Stimulated activated naive CD8-positive, alpha-beta T cell treated with anti-CD3 and anti-CD28 coated beads, Interleukin-15, amount 100 ng/mL, for 72 hours (primary cell): ENCODE data around the gene CAMTA1.
A peak's percentile ranks its signal among the peaks of the same experiment; 100 is the strongest.

ENCODE experiments used
- ATAC-seq: fragments of 150-1000 bp; cut with Tn5 transposase; 2 replicates; pipeline ENCODE4 v1.10.0; 2021; ENCODE audit warnings: mild to moderate bottlenecking, moderate library complexity
- DNase-seq, 2 donors: peaks; one replicate each; pipeline ENCODE4 v3.0.0; 2021 to 2022
- H3K27ac Mint-ChIP-seq, 2 donors: one replicate each; pipeline ENCODE4 v1.8.0; 2022; ENCODE audit warnings: mild to moderate bottlenecking in 2 of 2, mixed read lengths in 2 of 2, moderate library complexity in 2 of 2
- H3K27me3 Mint-ChIP-seq: one replicate; pipeline ENCODE4 v1.8.0; 2022; ENCODE audit warnings: mixed read lengths
- H3K4me1 Mint-ChIP-seq: one replicate; pipeline ENCODE4 v1.8.0; 2022; ENCODE audit warnings: mild to moderate bottlenecking, mixed read lengths
- H3K4me3 Mint-ChIP-seq, 2 donors: one replicate each; pipeline ENCODE4 v1.8.0; 2022; ENCODE audit warnings: mild to moderate bottlenecking in 2 of 2, mixed read lengths in 2 of 2, moderate library complexity in 1 of 2
- H3K9me3 Mint-ChIP-seq, 2 donors: one replicate each; pipeline ENCODE4 v1.8.0; 2022; ENCODE audit warnings: mixed read lengths in 2 of 2

Gene CAMTA1

DNA sequence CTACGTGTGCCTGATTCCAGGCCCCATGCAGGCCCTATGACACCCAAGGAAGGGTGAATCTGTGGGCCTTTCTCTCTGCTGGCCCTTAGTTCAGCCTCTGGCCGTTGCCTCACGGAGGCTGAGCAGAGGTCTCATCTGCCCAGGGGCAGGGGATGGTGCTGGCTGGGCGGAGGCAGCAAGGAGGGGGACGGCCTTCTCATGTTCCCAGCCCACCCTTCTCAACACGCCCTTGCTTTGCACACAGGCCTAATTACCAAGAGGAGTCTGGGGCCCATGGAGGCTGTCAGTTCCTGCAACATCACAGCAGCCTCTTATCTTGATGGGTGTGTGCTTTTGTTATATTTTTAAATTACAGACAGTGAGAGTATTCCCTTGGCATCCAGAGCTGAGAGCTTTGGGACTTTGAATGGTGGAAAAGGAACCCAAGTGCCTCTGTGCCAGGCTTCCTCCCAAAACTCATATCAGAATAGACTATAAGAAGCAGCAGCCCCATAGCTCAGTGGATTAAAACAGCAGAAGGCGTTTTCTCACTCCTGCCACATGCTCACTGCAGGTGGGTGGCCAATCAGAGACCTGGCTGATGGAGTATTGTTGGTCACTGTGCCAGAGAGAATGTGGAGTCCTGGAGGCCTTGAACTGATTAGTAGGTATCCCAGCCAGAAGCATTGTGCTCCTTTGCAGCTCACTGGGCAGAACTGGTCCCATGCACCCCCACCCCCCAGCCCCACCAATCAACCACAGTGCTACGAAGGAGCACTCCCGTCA lies 164.9 kb downstream of the CAMTA1 start:
- no peak overlapping the region for H3K27ac Mint-ChIP-seq
- no peak overlapping the region for H3K4me3 Mint-ChIP-seq
- no peaks in the 10 kb centered on the region for H3K27me3 Mint-ChIP-seq
- H3K9me3 Mint-ChIP-seq = no peaks in the 10 kb centered on the region
- ATAC-seq (no peak), DNase-seq (no peak)
- no peaks in the 10 kb centered on the region for H3K4me1 Mint-ChIP-seq

DNA sequence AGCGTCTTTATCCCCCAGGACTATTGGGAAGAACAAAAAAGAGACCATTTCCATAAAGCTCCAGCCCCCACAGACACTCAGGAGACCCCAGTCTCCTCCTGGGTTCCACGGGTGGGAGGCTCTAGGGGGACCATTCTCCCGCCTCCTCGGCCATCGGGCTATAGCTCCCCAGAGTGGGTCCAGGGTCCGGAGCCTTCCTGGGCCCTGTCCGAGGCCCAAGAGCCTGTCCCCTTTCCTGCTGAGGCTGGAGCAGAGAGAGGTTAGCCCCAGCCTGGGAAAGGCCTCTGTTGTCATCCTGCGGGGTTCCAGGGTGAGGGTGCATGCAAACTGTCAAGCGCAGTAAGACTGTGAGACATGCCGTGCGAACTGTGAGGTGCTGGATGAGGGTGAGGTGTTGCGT lies 166.3 kb downstream of the CAMTA1 start:
- Mint-ChIP-seq H3K4me3 (no peak overlapping the region), H3K27ac (no peak overlapping the region), H3K9me3 (no peaks in the 10 kb centered on the region), H3K27me3 (no peaks in the 10 kb centered on the region), H3K4me1 (no peaks in the 10 kb centered on the region)
- ATAC-seq (no peak), DNase-seq (no peak)

DNA sequence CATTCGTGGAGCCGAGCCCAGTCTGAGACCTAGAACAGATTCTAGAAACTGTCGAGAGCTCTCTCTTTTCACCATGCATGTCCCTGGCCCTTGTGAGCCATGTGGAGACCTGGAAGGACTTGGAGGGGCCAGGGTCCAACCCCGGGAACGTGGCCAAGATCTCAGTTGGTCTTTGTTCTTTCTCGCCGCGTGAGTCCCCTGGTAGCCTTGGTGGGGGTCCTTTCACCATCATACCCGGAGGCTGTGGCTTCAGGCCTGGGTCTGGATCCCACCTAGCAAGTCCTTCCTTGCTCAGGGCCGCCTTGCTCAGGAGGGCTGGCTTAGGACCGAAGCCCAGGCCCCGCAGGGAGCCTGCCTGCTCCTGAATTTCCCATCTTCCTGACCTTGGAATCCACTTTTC lies 168.0 kb downstream of the CAMTA1 start:
- no peaks in the 10 kb centered on the region for H3K27me3 Mint-ChIP-seq
- ATAC-seq = no peak

DNA sequence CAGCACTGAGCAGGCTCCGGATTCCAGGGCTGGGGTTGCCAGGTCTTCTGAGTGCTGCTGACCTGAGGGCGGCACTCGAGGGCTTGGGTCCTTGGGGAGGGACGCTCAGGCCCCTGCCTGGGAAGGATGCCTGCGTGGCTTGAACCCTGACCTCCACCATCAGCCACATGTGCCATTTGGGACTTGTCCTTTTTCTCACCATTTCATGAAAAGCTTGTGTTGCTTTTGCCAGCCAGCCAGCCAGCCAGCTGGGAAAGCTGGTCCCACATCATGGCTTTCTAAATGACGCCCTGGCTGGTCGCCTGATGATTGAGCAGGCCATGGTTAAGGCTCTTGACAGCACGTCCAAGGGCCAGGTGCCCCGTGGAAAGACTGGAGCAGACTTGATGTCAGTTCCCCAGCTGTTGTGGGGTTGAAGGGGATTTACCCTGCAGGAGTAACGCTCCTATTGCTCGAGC lies 168.7 kb downstream of the CAMTA1 start:
- H3K27ac Mint-ChIP-seq = no peak overlapping the region
- H3K27me3 Mint-ChIP-seq = no peaks in the 10 kb centered on the region
- H3K9me3 Mint-ChIP-seq = no peaks in the 10 kb centered on the region
- no peak for DNase-seq
- H3K4me3 Mint-ChIP-seq = no peak overlapping the region
- ATAC-seq = no peak
- H3K4me1 Mint-ChIP-seq = no peaks in the 10 kb centered on the region

More for the DNA sequence above, 168.0 kb downstream of the CAMTA1 start:
- Mint-ChIP-seq H3K27ac (no peak overlapping the region), H3K4me1 (no peaks in the 10 kb centered on the region), H3K4me3 (no peak overlapping the region), H3K9me3 (no peaks in the 10 kb centered on the region)
- no peak for DNase-seq

DNA sequence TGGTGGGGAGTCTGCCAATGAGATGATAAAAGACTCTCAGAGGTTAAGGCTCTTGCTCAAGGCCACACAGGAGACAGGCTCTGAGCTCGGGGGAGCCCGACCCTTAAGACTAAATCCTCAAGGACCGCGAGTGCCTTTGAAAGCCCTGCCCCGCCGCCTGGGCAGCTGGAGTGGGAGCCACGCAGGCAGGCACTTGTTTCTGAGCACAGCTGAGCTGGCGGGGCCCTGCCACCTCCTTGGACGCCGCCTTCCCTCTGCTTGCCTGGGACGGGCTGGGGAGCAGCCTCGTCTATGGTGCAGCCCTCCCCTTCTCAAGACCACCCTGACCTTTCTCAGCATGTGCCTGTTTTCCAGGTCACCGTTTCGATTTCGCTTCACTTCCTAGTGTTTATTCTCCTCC lies 169.3 kb downstream of the CAMTA1 start:
- H3K4me3 Mint-ChIP-seq = no peak overlapping the region
- no peak for ATAC-seq
- no peaks in the 10 kb centered on the region for H3K27me3 Mint-ChIP-seq
- H3K9me3 Mint-ChIP-seq = no peaks in the 10 kb centered on the region
- no peaks in the 10 kb centered on the region for H3K4me1 Mint-ChIP-seq
- no peak for DNase-seq
- H3K27ac Mint-ChIP-seq = peak overlapping the region in 1 of 2 donors; percentile 76

DNA sequence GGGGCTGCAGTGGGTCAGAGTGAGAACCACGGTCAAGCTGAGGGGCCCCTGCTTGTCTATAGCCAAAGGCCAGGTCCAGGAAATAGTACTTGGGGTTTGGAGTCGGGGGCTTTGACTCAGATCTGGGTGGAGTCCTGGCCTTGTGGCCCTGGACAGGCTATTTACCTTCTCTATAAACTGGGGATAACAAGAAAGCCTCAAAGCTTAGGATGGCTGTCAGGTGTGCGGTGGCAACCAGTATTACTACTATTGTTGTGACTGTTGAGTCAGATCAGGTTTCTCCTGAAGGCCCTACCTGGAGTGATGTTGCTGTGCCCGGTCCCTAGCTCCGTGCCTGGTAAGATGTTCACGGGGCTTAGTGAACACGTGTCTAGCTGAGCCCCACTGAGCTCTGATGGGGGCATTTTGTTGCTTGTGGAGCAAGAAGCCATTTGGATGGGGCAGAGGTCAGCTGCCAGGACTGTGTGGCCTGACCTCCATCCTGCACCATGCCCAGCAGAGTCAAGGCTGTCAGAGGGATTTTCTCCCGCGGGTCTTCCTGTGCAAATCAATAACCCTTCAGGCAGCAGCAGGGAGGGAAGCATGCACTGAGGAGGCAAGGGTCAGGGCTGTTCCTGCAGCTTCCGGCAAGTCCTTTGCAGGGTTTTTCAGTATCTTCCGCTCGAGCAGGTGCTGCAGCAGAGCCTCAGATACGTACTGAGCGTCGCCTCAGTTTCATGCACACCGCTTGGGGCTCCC lies 170.3 kb downstream of the CAMTA1 start:
- H3K27me3 Mint-ChIP-seq = peaks cover 3% of the 10 kb centered on the region
- H3K4me1 Mint-ChIP-seq = no peaks in the 10 kb centered on the region
- no peak for ATAC-seq
- no peak for DNase-seq
- H3K4me3 Mint-ChIP-seq = no peak overlapping the region
- peak overlapping the region; percentile 12 to 76 for H3K27ac Mint-ChIP-seq
- no peaks in the 10 kb centered on the region for H3K9me3 Mint-ChIP-seq

DNA sequence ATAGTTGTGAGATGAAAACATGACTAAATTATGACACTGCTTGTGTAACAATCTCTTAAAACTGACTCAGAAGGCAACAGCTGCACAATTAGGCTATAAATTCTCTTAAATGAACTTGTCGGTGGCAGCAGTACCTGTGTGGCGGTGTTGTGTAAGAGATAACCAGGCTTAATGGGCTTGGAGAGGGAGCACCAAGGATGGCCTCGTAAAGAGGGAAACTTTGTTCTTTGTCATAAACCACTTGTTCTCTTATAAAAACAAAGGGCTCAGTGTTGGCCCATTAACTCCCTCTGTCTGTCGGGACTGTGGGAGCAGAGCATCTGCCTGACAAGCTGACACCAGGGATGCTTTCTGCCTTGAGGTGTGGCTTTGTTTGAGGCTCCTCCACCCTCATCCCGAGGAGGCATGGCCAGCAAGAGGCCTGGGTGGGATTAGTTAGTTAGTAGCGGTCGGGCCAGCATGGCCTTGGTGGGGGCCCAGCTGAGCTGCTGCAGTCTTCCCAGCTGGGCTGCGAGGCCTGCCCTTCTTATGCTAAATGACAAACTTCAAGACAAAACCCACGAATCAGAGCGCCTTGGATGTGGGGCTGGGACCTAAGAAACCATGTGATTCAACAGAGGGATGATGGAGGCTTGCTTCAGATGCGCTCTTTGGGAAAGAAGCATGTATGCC lies 171.4 kb downstream of the CAMTA1 start:
- no peaks in the 10 kb centered on the region for H3K9me3 Mint-ChIP-seq
- DNase-seq = no peak
- H3K4me3 Mint-ChIP-seq = no peak overlapping the region

DNA sequence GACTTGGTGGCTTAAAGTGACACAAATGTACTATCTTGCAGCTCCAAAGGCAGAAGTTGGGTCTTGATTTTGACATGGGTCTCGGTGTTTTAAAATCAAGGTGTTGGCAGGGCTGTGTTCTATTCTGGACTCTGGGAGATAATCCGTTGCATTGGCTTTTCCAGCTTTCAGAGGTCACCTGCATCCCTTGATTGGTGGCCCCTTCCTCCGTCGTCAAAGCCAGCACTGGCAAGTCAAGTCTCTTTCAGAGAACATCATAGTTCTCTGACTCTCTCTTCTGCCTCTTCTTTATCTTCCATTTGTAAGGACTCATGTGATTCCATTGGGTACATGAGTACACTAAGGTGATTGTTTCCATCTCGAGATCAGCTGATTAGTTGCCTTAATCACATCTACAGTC lies 172.1 kb downstream of the CAMTA1 start:
- DNase-seq (no peak), ATAC-seq (no peak)
- H3K27me3 Mint-ChIP-seq = peaks cover 11% of the 10 kb centered on the region
- H3K27ac Mint-ChIP-seq = no peak overlapping the region
- no peaks in the 10 kb centered on the region for H3K9me3 Mint-ChIP-seq
- no peak overlapping the region for H3K4me3 Mint-ChIP-seq
- H3K4me1 Mint-ChIP-seq = peaks cover 6% of the 10 kb centered on the region

More for the DNA sequence above, 171.4 kb downstream of the CAMTA1 start:
- ATAC-seq = no peak
- peaks cover 11% of the 10 kb centered on the region for H3K27me3 Mint-ChIP-seq
- H3K27ac Mint-ChIP-seq = no peak overlapping the region
- peaks cover under 1% of the 10 kb centered on the region for H3K4me1 Mint-ChIP-seq

DNA sequence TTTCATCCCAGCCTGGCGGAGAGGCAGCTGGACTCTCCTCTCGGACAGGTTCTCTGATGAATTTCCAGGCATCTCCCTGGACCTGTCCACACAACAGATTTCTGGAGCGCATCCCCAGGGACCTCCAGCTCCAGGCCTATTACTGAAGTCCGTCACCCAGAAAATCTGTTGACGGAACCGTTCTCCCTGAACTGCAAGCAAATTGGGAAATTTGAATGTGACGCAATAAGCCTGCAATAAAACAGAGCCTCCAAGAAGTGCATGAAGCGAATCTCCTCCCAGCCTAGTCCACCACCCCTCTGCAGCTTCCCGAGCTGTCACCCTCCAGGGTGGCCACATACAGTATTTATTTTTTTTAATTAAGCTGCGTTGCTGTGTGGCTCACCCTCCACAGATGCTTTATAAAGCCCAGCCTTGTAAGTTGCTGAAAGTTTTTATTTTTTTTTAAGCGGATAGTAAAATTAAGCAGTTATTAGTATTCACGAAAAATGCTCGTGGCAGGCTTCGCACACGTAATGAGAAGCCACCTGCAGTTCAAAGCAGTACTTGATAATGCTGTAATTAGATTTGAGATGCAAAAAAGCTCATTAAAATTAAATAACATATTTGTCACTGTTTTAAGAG lies 173.3 kb downstream of the CAMTA1 start:
- no peak for DNase-seq
- H3K4me1 Mint-ChIP-seq = peaks cover 17% of the 10 kb centered on the region
- H3K27me3 Mint-ChIP-seq = peaks cover 11% of the 10 kb centered on the region

DNA sequence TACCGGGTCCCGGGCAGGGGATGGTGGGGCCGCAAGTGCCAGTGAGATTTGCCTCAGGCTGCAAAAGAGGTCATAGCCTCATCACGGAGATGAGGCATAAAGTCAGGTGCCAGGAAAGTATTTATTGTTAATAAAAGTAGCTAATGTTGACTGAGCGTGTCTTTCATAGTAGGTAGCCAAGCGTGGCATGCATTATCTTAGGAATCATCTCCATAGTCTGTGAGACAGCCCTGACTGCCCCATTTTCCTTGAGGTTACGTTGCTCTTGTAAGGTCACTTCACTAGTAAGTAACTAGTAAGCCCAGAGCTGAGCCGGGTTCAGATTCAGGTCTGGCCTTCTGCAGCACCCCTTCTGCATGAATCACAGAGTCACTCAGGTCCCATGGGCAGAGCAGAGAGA lies 174.2 kb downstream of the CAMTA1 start:
- Mint-ChIP-seq H3K27ac (no peak overlapping the region), H3K4me3 (no peak overlapping the region), H3K9me3 (no peaks in the 10 kb centered on the region), H3K27me3 (peaks cover 11% of the 10 kb centered on the region), H3K4me1 (peaks cover 26% of the 10 kb centered on the region)
- no peak for ATAC-seq
- DNase-seq = no peak

More for the DNA sequence above, 173.3 kb downstream of the CAMTA1 start:
- no peak overlapping the region for H3K4me3 Mint-ChIP-seq
- ATAC-seq = no peak
- H3K9me3 Mint-ChIP-seq = no peaks in the 10 kb centered on the region
- H3K27ac Mint-ChIP-seq = no peak overlapping the region

DNA sequence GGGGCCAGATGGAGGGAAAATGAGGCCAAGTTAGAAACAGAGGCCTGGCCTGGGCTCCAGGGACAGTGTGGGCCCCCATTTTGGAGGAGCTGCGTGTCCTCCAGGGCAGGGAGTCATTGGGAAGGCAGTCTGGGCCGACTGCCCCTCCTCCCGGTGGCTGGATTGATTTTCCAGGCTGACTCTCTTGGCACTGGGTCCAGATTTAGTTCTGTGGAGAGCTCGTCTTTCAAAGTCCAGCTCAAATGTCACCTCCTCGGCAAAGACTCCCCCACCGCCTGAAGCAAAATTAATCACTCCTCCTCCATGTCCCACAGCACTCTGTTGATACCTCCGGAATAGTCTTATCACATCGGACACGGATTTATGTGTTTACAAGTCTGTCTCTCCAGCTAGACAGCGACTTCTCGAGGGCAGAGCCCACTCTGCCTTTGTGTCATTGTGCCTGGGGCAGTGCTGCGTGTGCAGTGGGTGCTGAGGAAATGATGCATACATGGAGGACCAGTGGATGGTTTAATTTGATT lies 175.1 kb downstream of the CAMTA1 start:
- Mint-ChIP-seq H3K27ac (no peak overlapping the region), H3K27me3 (peaks cover 11% of the 10 kb centered on the region), H3K9me3 (no peaks in the 10 kb centered on the region), H3K4me1 (peaks cover 35% of the 10 kb centered on the region), H3K4me3 (no peak overlapping the region)
- no peak for DNase-seq
- ATAC-seq = no peak

DNA sequence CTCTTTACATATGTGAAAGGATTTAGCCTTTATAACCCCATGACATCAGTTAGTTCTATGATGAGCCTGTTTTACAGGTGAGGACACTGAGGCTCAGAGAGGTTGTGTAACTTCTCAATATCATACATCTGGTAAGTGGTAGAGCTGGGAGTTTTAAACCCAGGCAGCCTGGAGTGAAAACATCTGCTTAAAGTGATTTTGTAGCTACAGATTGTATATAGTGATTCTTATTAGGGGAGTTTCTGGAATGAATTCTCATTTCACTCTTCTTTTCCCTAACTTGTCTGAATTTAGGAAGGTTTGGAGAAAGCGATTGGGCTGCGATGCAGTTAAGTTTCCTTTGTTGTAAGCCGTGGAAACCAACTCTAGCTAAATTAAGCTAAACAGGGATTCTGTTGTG lies 175.6 kb downstream of the CAMTA1 start:
- H3K27me3 Mint-ChIP-seq = peaks cover 11% of the 10 kb centered on the region
- no peaks in the 10 kb centered on the region for H3K9me3 Mint-ChIP-seq
- peaks cover 40% of the 10 kb centered on the region for H3K4me1 Mint-ChIP-seq
- no peak for DNase-seq
- no peak overlapping the region for H3K4me3 Mint-ChIP-seq
- no peak for ATAC-seq
- H3K27ac Mint-ChIP-seq = no peak overlapping the region

DNA sequence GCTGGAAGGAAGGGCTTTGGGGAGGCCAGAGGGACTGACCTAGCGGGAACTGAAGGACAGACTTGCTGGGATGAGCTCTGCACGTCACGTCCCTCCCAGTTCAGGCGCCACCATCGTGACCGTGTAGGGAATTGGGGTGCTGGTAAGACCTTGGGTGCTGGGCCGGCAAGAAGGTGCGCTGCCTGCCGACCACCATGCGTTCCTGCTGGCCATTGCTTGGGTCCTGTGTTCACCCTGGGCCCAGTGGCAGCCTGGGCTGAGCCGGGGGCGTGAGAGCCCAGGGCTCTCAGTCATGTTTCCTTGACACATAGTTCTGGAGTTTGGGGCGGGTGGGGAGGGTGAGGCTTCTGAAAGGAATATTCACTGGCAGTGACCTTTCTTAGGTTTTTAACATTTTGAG lies 176.0 kb downstream of the CAMTA1 start:
- H3K27ac Mint-ChIP-seq = no peak overlapping the region
- H3K9me3 Mint-ChIP-seq = no peaks in the 10 kb centered on the region
- H3K4me1 Mint-ChIP-seq = peaks cover 40% of the 10 kb centered on the region
- DNase-seq = no peak
- H3K27me3 Mint-ChIP-seq = peaks cover 11% of the 10 kb centered on the region
- no peak for ATAC-seq
- H3K4me3 Mint-ChIP-seq = no peak overlapping the region

DNA sequence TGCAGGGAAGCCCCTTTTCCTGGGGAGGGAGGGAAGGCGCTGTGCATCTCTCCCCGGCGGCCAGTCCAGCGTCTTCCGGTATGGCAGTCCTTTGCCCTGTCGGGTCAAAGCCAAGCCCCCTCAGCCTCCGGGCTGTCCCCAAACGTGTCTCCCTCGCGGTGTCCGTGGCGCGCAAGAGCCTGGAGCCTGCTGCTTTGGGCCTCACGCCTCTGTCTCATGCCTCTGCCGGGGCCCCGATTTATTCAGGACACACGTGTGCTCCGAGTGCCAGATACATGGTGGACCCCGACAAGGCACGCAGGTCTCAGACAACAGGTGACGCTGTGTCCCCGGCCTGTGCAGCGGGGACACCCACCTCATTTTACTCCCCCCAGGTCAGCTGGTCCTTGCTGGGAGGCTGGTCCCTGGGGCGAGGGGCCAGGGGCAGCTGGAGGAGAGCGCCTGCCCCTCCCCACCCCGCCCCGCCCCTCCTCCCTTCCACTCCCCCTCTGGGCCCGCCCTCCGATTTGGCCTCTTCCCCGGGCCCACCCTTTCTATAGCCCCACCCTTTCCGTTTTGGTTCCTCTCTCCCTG lies 176.7 kb downstream of the CAMTA1 start:
- ATAC-seq (no peak), DNase-seq (no peak)
- Mint-ChIP-seq H3K9me3 (no peaks in the 10 kb centered on the region), H3K4me1 (peaks cover 41% of the 10 kb centered on the region), H3K4me3 (peak overlapping the region; percentile 75 to 81), H3K27ac (peak overlapping the region; percentile 16 to 67), H3K27me3 (peaks cover 12% of the 10 kb centered on the region)

DNA sequence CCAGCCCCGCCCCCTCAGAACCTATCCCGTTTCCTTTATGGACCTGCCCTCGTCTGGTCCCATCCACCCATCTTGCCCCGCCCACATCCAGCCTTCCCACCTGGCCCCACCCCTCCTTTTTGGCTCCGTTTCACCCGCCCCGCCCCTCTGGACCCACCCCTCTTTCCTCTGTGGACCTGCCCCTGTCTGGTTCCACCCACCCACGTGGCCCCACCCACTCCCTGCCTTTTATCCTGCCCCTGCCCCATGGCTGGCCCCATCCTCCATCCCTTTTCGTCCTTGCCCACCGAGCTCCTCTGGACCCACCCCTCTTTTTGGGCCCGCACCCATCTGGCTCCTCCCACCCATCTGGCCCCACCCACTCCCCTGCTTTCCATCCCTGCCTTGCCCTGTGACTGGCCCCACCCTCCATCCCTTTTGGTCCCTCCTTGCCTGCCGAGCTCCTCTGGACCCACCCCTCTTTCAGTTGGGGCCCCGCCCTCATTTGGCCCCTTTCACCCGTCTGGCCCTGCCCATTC lies 177.3 kb downstream of the CAMTA1 start:
- peaks cover 46% of the 10 kb centered on the region for H3K4me1 Mint-ChIP-seq
- peaks cover 17% of the 10 kb centered on the region for H3K27me3 Mint-ChIP-seq

More for the DNA sequence above, 177.3 kb downstream of the CAMTA1 start:
- H3K27ac Mint-ChIP-seq = peak overlapping the region; percentile 67 to 91
- peak; percentile 78 to 82 for DNase-seq
- H3K9me3 Mint-ChIP-seq = no peaks in the 10 kb centered on the region
- peak; percentile 76 for ATAC-seq
- peak overlapping the region; percentile 75 to 81 for H3K4me3 Mint-ChIP-seq
